ENCODE data around the gene TTC23. TPM values are rescaled to one million over a fixed set of nuclear protein-coding genes. Genes with fewer than 3 reads are reported as not detected.

TTC23 gene
- total RNA-seq, 1 experiment from 2014 or later: 13.4 TPM

- DNase-seq (ENCODE audit: low spot score): no peak
- BruUV-seq (replicated peaks): no TSS peak
- H3K9me3 ChIP-seq (ENCODE audit: low read depth, low read length, poor library complexity, severe bottlenecking): no peaks in the 10 kb centered on the region
- ChIA-PET POLR2A (ENCODE audit: low non-redundant PET) (no interaction called here), CTCF (no interaction called here)
- no peak for TF ChIP-seq EZH2 (IDR thresholded peaks at IDR 0.05; ENCODE audit: borderline replicate concordance, low read depth, low read length, poor library complexity, severe bottlenecking)
- TF ChIP-seq CTCF (conservative IDR thresholded peaks at IDR 0.05; ENCODE audit: low read depth, low read length): no peak
- no peaks in the 10 kb centered on the region for H3K36me3 ChIP-seq (ENCODE audit: insufficient read depth, low read length, poor library complexity, severe bottlenecking)
- H3K4me3 ChIP-seq (ENCODE audit: low read depth, low read length, poor library complexity, severe bottlenecking): no peak overlapping the region
- H3K27ac ChIP-seq (ENCODE audit: low read depth, low read length, poor library complexity, severe bottlenecking): no peak overlapping the region
- no peaks in the 10 kb centered on the region for H3K4me1 ChIP-seq (ENCODE audit: insufficient read depth, low read length, poor library complexity, severe bottlenecking)
- no peaks in the 10 kb centered on the region for H3K27me3 ChIP-seq (replicated peaks; ENCODE audit: insufficient read depth, low read depth, low read length, poor library complexity)
- intact Hi-C loops (cut with micrococcal nuclease; ENCODE audit: unreplicated experiment): no loop called here
Measured at GRCh38 chr15:99165956-99166689, 83.3 kb downstream of the TTC23 start.

- no peaks in the 10 kb centered on the region for H3K36me3 ChIP-seq (ENCODE audit: insufficient read depth, low read length, poor library complexity, severe bottlenecking)
- H3K4me3 ChIP-seq (ENCODE audit: low read depth, low read length, poor library complexity, severe bottlenecking): no peak overlapping the region
- CTCF ChIA-PET: no interaction called here
- H3K27ac ChIP-seq (ENCODE audit: low read depth, low read length, poor library complexity, severe bottlenecking): no peak overlapping the region
- DNase-seq (ENCODE audit: low spot score): no peak
- POLR2A ChIA-PET (ENCODE audit: low non-redundant PET): no interaction called here
- intact Hi-C loops (cut with micrococcal nuclease; ENCODE audit: unreplicated experiment): no loop called here
- H3K27me3 ChIP-seq (replicated peaks; ENCODE audit: insufficient read depth, low read depth, low read length, poor library complexity): no peaks in the 10 kb centered on the region
- BruUV-seq (replicated peaks): no TSS peak
- no peaks in the 10 kb centered on the region for H3K4me1 ChIP-seq (ENCODE audit: insufficient read depth, low read length, poor library complexity, severe bottlenecking)
- TF ChIP-seq CTCF (conservative IDR thresholded peaks at IDR 0.05; ENCODE audit: low read depth, low read length) (no peak), EZH2 (IDR thresholded peaks at IDR 0.05; ENCODE audit: borderline replicate concordance, low read depth, low read length, poor library complexity, severe bottlenecking) (no peak)
- H3K9me3 ChIP-seq (ENCODE audit: low read depth, low read length, poor library complexity, severe bottlenecking): no peaks in the 10 kb centered on the region
Measured at GRCh38 chr15:99165020-99165790, 84.2 kb downstream of the TTC23 start.

GRCh38 chr15:99164119-99164518 is 85.3 kb downstream of the TTC23 start:
- H3K36me3 ChIP-seq (ENCODE audit: insufficient read depth, low read length, poor library complexity, severe bottlenecking): no peaks in the 10 kb centered on the region
- H3K27me3 ChIP-seq (replicated peaks; ENCODE audit: insufficient read depth, low read depth, low read length, poor library complexity): no peaks in the 10 kb centered on the region
- POLR2A ChIA-PET (ENCODE audit: low non-redundant PET): no interaction called here
- CTCF ChIA-PET: no interaction called here
- intact Hi-C loops (cut with micrococcal nuclease; ENCODE audit: unreplicated experiment): no loop called here
- BruUV-seq (replicated peaks): no TSS peak
- H3K27ac ChIP-seq (ENCODE audit: low read depth, low read length, poor library complexity, severe bottlenecking): no peak overlapping the region
- DNase-seq (ENCODE audit: low spot score): no peak
- no peak for TF ChIP-seq EZH2 (IDR thresholded peaks at IDR 0.05; ENCODE audit: borderline replicate concordance, low read depth, low read length, poor library complexity, severe bottlenecking)
- no peak for TF ChIP-seq CTCF (conservative IDR thresholded peaks at IDR 0.05; ENCODE audit: low read depth, low read length)
- no peaks in the 10 kb centered on the region for H3K4me1 ChIP-seq (ENCODE audit: insufficient read depth, low read length, poor library complexity, severe bottlenecking)
- H3K9me3 ChIP-seq (ENCODE audit: low read depth, low read length, poor library complexity, severe bottlenecking): no peaks in the 10 kb centered on the region
- H3K4me3 ChIP-seq (ENCODE audit: low read depth, low read length, poor library complexity, severe bottlenecking): no peak overlapping the region
